UCSD-AML1 (cell line): ENCODE measurements around the gene HDAC4.
A peak's percentile ranks its signal among the peaks of the same experiment; 100 is the strongest.

Source experiments
- DNase-seq: peaks from one replicate; lab custom pipeline; 2025; ENCODE audit not compliant: unreplicated experiment; lab: John Stamatoyannopoulos, UW

HDAC4 gene

DNA sequence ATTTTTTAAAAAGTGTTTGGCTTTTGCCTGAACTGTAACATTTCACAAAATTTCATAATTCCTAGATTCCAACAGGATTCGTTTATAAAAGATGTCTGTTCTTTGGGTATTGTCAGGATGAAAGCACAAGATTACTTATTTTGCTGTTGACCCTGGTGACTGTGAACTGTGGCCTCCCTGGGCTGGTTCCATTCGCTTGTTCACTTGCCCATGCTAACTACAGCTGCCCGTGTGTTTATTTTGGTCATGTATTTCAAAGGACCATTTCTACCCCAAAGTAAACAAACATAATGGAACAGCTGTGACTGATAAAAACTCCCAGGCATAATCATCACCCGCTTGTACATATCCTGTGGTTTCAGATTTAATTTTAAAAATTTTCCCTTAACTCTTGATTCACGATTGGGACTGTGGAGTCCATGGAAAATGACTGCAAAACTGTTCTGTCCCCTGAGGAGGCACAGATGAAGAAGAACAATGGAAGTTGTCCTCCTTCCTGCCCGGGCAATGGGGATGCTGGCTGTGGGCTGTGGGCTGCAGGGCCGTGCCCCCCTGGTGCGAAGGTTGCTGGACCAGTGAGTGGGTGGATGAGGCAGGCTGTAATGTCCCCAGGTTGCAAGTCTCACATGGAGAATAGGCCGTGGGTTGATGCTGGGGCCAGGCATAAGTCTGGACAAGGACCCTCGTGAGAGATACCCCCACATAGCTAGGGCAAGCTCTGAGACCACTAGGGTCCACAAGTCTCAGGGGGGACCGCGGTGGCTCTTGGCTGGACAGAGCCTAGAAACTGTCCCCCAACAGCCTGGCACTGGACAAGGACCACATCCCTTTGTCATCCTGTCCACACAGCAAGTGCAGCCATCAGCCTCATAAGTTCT lies 28.9 kb upstream of the HDAC4 start:
- no peak for DNase-seq

DNA sequence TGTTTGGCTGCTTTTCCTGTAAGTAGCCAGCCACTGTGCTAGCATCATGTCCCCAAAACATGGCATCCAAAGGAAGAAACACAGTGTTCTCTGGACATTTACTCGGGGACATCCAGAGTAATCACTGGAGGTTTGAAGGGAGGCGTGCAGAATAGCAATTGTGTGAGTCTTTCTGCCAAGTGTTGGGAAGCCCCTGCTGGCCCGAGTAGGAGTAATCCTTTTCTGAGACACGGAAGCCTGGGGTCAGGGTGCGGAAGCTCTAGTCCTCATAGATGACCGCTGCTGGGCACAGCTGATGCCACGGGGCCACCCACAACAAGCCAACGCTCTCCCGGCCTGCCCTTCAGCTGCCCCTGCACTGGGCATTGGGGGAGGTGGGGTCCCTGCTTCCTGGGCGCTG lies 24.8 kb upstream of the HDAC4 start:
- no peak for DNase-seq

DNA sequence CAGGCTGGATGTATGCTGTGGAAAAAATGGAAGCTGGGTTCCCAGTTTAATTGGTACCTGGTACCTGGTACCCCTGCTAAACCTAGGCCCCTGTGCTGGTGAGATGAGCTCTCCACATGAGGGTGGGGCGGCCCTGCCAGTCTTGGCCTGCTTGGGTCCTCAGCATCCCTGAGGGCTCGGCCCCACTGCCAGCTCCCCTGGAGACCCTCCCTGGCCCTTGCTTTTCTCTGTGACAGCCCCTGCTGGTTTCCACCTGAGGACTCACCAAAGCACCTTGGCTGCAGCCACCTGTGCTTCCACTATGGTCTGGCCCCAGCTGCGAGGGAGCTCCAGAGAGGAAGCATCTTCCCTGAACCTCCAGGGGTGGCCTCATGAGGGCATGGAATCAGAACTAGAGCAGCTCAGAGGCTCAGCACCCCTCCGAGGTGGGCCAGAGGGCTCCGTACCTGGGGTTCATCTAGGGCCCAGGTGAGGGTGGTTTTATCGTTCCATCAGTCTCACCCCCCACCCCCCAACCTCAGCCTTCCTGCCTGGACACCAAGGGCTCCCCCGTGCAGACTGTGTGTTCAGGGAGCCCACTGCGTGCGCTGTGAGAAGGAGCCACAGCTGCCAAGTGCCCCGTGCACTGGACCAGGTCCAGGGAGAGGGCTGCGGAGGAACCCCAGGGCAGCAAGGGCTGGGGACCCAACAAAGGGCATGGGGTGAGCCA lies 23.7 kb upstream of the HDAC4 start:
- DNase-seq = no peak

DNA sequence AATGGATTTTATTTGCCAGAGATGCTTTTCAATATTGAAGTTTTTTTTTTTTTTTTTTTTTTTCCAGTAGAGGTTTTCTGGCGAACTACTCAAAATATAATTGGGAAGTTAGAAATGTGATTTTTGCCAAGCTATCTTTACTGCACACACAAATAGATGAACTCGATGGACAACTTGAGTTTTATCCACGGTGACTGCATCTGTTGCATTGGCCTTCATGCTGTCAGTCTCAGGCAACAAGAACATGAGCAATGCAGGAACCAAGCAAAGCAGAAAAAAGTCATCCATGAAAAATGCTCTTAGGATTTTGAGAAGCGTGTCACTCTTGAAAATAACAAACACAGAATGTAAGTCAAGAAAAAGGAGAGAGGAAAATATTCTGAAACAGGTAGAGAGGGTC lies 22.7 kb upstream of the HDAC4 start:
- DNase-seq = no peak

DNA sequence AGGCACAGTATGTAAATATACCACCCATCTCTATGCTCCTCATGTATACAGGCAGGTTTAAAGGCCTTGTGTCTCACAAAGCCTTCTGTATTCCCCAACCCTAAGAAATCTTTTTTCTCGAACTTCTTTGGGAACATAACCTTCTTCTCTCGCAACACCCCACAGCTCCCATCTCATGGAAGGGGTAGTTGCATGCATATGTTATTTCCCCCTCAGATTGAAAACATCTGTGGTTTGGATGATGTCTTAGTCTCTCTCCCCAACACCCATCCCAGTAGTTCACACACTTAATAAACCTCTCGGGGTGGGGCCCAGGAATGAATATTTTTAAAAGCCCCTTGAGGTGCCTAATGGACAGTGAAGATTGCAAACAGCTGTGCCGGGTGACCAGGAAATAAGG lies 21.0 kb upstream of the HDAC4 start:
- DNase-seq = no peak

DNA sequence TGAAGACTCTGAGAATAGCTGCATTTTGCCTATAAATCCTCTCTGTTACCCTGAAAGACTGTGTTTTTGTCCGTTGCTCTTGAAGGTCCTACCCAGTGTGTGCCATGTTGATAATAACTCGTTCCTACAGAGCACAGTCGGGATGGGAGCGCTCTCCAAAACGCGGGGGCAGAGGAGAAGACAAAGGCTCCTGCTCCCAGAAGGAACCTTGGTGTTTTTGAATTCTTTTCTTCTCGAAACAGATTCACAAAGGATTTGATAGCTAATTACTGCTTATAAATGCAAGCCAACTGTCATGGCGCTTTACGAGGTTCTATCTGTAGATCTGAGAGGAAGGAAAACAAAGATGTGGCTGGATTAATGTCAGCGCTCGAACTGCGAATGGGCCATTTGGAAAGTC lies 19.3 kb upstream of the HDAC4 start:
- no peak for DNase-seq

DNA sequence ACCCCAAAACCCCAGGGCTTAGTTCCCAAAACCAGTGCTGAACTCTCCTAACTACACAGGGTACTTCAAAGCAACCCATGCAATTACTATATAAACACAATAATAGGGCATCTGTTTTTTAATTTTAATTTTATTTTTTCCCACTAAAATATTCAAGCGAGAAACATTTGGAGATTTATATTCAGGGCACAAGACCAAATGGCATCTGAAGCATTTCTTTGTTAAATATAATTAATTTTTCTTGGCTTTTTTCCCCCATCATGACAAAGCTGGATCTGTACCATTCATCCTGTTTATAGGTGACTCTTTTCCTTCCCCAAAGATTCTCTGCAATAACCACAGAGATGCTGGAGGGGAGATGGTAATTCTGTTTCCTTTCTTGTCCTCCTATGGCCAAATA lies 18.1 kb upstream of the HDAC4 start:
- DNase-seq = no peak

DNA sequence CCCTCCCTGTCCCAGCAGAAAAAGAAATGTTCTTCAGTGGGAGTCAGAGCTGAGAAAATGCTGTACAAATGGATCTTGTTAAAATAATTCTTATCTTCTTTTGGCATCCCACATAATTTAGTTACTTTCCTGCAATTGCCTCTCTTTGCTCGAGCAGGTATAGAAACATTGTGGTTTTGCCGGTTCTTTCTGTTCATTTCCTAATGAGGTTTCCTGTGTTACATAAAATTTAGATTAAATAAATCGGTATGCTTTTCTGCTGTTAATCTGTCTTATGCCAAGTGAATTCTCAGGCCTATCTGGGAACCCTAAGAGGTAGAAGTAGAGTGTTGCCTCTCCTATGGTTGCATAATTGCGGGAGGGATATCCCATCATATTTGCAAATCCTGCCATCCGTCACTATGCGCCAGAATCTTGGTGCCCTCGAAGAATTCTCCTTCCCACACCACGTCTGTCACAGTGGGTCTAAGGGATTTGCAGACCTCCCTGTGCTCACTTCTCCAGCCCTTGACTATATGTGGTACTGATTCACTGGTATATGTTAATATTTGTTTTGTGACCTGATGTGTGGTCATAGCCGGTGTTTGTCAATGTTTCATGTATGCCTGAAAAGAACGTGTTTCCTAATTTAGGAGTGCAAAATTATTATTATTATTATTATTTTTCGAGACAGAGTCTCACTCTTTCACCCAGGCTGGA lies 12.2 kb upstream of the HDAC4 start:
- DNase-seq = no peak

DNA sequence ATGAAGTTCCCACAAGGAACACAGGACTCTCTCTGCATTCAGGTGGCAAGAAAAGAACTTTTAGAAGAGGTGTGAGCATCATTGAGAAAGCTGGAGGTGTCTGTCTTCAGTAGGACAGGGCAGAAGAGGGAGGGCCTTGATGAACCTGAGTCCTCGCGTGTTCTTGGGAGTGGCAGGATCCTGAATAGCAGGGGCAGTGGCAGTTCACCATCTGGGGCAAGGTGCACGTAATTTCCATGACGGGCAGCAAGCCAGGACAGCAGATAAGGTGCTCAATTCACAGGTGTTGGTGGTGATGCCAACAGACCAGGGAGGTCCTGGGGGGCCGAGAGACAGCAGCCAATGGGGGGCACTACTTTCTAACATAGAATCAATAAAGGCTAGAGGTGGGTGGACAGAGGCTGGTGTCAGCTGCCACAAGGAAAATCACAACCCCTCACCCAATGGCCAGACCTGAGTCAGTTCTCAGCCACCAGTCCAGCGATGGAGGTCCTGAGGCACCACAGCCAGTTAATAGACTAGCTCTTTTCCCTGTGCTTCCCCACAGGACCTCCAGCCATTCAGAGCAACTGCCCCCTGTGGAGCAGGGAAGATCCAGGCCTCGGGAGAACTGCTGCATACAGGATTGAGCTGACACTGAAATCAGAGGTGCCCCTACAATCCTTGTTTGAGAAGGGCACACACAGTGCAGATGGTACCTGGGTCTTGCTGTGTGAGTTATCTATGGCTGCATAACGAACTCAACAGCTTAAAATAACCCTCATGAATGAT lies 10.9 kb upstream of the HDAC4 start:
- no peak for DNase-seq

DNA sequence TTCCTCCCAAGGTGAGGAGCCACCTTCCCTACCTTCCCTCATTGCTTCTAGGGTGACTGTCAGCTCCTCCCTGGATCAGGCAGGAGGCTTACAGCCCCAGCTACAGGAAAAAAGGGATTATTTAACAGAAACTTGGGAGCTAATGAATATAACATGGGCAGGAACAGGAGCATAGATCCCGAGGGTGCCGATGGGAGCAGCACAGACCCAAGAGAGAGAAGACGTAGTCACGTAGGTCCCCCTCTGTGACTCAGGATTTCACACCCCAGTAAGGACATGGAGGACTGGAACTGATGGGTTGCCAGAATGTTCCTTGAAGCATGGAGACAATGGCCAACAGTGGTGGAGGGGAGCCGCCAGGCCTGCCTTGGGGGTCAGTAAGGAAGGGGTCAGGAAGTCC lies 10.3 kb upstream of the HDAC4 start:
- no peak for DNase-seq

DNA sequence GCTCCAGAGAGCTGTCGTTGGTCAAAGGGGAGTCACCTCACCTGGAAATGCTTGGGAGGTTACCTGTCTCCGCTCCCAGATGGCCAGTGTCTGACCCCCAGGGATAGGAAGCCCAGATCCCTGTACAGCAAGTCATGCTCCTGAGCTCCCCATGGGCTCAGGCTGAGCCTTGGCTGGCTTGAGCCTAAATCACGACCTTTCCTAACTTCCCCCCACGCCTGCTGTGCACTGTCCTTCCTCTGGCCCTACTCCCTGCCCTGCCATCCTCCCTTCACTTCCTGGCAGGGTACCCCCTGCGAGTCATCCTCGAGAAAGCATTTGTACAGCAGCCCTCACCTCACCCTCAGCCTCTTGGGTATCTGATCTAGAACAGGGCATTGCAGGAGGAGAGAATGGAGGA lies 9.2 kb upstream of the HDAC4 start:
- DNase-seq = no peak

DNA sequence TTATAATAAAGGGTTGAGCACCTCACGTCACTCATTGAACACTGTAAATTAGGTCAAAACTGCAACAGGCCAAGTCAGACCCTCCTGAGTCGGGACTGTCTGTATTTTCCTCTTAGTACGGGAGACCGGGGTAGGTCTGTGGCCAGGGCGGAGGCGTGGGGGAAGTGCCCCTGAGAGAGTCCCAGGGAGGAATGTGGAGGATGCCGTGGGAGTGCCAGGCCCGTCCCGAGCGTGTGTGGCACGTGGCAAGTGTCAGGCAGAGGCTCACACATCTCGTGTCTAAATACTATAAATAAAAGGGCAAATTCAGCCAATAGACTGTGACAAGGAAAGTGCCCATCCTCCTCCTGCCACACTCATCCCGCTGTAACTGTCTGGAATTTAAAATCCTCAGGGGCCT lies 6.3 kb upstream of the HDAC4 start:
- no peak for DNase-seq

DNA sequence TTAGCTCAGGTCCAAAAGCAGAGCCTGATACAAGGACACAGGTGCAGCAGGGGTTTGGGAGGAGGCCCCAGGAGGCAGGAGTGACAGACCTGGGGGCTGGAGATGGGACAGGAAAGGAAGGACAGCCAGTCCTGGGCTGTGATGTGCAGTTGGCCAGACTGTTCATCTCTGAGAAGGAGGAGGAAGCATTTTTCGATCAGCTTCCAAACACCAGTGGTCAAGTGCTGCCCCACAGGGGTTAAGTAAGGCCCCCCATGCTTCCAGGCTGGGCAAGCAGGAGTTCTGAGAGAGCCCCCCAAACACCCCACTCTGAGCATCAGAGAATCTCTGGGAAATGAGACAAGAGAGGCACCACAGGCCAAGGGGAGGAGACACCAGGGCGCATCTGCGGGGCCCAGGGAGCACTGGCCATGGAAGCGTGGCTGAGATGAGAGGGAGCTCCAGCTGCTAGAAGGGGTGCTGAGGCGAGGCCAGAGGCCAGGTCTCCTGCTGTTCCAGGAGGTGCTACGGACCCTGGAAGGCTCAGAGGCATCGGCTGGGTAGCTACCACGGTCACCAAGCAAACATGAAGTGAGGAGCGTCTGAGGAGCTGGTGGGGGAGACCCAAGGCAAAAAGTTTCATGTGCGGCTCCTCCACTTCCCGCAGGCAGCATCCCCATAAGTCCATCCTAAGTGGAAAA lies 5.6 kb upstream of the HDAC4 start:
- DNase-seq = no peak

DNA sequence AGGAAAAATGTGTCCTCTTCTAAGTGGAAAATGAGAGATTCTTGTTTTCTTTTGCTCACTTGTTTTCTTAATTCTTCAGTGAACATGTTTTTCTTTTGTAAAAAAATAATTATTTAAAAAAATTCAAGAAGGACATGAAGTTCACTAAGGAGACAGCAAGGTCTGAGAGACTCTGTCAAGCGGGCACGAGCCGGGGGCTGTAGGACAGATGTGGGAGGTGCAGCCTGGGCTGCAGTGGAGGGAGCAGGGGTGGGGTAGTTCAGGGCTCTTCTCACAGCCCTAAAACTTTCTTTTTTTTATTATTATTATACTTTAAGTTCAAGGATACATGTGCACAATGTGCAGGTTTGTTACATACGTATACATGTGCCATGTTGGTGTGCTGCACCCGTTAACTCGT lies 4.3 kb upstream of the HDAC4 start:
- DNase-seq = no peak

DNA sequence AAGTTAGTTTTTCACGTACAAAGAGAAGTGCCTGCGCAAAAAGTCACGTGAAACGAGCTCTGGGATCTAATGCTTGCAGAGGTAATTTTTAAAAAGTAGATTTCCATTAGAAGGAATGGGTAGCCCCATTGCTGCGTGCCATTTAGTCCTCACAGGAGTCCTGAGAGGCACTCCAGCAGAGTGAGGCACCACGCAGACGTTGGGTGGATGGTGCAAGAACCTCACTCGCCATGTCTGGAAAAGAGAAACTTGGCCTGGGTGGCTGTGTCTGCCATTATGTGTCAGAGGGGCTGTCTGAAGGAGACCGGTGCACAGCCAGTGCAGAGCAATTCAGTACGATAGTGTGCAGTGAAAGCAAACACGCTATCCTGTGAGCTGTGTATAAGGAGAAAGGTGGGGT lies 1.8 kb upstream of the HDAC4 start:
- no peak for DNase-seq

DNA sequence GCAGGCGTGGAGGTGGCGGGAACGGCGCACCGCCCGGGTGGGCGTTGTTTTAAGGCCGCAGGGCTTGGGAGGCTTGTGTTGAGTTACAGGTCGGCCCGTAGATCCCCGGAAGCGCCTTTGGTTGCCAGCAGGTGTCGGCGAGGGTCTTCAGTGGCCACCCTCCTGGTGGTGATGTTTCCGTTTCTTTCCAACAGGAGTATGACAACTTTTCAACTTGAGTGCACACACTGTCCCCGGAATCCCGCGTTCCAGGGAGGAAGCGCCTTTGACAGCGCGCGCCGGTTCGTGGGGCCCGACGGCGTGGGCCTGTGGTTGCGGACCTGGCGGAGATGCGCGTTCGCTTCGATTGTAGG lies 1.0 kb upstream of the HDAC4 start:
- no peak for DNase-seq

DNA sequence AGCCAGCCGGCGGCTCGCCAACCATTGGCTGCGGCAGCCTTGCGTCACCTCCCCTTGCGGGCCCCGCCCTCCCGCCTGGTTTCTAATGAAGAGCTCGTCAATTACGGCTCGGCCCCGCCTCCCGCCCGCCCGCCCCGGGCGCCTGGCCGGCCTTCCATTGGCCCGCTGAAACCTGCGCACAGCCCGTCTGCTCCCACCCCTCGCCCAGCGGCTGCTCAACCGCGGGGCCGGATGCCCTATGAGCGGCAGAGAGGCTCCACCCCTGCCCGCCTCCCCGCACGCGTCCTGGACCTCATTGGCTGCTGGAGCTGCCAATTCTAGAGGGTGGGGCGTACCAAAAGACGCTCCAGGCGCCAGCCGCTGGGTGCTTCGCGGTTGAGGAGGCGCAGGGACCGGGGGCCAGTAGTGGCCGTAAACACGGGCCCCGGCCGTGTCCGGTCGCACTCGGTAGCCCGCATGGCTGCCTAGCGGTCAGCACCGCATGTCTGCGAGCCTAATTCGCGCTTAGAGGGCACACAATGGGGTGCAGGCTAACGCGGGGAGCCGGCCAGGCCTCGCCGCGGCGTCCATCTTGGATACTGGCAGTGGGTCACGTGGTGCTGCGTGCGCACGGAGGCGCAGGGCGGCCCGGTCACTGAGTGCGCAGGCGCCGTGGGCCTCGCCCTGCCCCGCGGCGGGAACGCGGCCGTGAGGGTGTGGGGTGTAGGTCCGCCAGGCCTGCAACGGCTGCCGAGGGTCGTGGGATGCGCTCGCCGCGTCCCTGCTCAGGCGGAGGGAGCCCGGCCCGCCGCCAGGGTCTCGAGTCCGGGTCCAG lies 454 bp upstream of the HDAC4 start:
- peak; percentile 99 for DNase-seq

DNA sequence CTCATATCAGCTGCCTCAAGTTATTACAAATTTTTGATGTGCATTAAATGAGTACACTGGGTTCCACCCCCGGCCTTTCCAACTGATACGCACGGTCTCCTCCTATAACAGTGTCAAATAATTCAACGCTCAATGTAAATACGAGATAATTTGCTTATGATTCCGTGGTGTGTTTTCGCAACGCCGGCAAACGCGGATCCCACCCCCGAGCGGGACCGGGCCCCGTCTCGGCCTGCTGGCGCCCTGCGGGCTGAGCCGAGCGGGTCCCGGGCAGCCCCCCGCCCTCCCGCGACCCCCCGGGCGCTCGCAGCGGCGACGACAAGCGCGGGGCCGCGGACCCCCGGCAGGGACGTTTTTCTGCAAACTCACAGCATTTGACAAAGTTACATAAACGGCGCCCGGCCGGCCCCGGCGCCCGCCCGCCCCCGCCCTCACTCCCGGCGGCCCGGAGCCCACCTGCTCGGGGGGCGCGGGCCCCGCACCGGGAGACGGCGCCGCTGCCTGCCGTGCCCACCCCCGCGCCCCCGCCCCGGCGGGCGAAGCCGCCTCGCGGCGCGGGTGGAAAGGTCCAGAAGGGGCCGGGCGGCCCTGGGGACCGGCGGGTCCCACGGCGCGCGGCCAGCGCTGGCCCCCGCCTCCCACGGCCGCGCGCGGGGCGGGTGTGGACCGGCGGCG lies 762 bp downstream of the HDAC4 start:
- no peak for DNase-seq

DNA sequence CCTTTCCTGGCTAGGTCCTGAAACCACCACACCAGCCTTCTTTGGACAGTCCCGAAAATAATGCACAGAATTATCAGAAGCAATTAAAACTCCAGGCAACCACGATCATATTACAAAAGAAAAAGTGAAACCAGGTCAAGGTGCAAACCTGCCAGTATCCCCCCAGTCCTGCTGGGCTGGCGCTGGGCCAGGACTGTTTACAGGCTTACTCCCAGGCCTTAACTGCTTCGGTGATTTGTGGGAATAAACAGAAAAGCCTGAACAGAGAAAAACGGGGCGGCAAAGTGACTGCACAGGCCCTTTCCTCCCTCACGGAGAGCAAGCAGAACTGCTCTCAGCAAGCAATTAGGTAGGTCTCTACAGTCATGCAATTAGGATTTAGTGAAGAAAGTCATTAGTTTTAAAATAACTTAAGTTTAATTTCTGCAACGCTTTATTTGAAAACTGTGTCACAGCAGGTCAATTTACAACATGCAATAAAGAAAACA lies 1.3 kb downstream of the HDAC4 start:
- DNase-seq = no peak
